PC-3 (cell line): ENCODE data around the gene ASL.

Experiments used
- EZH2phosphoT487 ChIP-seq: fragments of 300-600 bp; sonication (generic); IDR thresholded peaks from 2 replicates; pipeline ENCODE4 v1.6.1; 2018; ENCODE audit warnings: mild to moderate bottlenecking, antibody characterized with exemption, low read length, borderline replicate concordance
- TF ChIP-seq, protein P1 (sequence below): fragments of 300-600 bp; sonication (generic); conservative IDR thresholded peaks from 2 replicates; pipeline ENCODE4 v1.5.1; 2017; ENCODE audit warnings: antibody characterized with exemption, low read depth, mild to moderate bottlenecking, low read length

- TF ChIP-seq, protein P1, sequence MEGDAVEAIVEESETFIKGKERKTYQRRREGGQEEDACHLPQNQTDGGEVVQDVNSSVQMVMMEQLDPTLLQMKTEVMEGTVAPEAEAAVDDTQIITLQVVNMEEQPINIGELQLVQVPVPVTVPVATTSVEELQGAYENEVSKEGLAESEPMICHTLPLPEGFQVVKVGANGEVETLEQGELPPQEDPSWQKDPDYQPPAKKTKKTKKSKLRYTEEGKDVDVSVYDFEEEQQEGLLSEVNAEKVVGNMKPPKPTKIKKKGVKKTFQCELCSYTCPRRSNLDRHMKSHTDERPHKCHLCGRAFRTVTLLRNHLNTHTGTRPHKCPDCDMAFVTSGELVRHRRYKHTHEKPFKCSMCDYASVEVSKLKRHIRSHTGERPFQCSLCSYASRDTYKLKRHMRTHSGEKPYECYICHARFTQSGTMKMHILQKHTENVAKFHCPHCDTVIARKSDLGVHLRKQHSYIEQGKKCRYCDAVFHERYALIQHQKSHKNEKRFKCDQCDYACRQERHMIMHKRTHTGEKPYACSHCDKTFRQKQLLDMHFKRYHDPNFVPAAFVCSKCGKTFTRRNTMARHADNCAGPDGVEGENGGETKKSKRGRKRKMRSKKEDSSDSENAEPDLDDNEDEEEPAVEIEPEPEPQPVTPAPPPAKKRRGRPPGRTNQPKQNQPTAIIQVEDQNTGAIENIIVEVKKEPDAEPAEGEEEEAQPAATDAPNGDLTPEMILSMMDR, result no peak
- TF ChIP-seq EZH2phosphoT487, result no peak
Observed at GRCh38 chr7:66036788-66037187, 38.8 kb upstream of the ASL start.
